Body of pancreas (tissue), 4 donors: ENCODE results near the gene PRMT2.

ENCODE experiments used
- POLR2A ChIP-seq, 3 donors: fragments of 450-650 bp; IDR thresholded peaks; one replicate each; pipeline ENCODE4 v1.6.1; 2016; ENCODE audit warnings: antibody characterized with exemption in 3 of 3, mild to moderate bottlenecking in 2 of 3
- TF ChIP-seq, protein P1 (sequence below), 7 experiments: fragments of 450-650 bp in 4 of 7; fragments of 200-600 bp in 3 of 7; sonication (generic) in 3 of 7; IDR thresholded peaks; one replicate each; pipeline ENCODE4 v1.5.1; 2016 to 2019; ENCODE audit warnings: antibody characterized with exemption in 7 of 7

DNA sequence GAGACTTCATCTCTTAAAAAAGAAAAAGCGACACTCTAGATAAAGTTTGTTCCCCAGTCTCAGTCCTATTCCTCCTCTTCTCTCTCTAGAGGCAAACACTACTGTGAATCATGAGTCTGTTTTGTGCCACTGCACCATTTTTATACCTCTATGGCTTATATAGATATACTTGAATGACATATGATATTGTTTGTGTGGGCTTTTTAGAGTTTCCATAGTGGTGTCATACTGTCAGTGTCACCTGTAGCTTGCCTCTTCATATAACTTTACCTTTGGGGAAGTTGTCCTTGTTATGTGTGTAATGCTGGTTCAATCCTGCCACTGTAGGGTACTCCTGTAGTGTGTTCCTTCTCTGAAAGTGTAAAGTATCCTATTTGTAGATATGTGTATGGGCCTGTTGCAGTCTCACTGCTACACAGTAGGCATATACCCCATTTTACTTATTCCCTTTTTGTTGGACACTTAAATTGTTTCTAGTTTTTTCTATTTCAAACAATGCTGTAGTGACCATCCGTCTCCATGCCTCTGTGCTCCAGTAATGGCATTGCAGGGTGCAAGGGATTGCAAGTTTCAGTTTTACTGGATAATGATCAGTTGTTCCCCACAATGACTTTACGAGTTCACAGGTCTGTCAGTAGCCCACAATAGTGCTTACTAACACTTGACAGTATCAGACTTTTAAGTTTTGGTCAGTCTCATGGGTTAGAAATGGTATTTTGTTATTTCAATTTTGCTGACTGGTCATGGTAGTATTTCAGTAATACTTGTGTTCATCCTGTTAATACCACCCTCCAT, 2.7 kb downstream of the PRMT2 start:
- TF ChIP-seq, protein P1, sequence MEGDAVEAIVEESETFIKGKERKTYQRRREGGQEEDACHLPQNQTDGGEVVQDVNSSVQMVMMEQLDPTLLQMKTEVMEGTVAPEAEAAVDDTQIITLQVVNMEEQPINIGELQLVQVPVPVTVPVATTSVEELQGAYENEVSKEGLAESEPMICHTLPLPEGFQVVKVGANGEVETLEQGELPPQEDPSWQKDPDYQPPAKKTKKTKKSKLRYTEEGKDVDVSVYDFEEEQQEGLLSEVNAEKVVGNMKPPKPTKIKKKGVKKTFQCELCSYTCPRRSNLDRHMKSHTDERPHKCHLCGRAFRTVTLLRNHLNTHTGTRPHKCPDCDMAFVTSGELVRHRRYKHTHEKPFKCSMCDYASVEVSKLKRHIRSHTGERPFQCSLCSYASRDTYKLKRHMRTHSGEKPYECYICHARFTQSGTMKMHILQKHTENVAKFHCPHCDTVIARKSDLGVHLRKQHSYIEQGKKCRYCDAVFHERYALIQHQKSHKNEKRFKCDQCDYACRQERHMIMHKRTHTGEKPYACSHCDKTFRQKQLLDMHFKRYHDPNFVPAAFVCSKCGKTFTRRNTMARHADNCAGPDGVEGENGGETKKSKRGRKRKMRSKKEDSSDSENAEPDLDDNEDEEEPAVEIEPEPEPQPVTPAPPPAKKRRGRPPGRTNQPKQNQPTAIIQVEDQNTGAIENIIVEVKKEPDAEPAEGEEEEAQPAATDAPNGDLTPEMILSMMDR (IDR thresholded peaks at IDR 0.05), result no peak
- TF ChIP-seq POLR2A (IDR thresholded peaks at IDR 0.05), result no peak
